Articular chondrocyte of knee joint (primary cell): ENCODE results near the gene LANCL3. TPM values are rescaled to one million over a fixed set of nuclear protein-coding genes. Genes with fewer than 3 reads are reported as not detected.

ENCODE experiments used
- total RNA-seq: library from RNA; depleted of rRNA; stranded (reverse); fragments of >200 nt; gene quantifications from 2 replicates; pipeline ENCODE4 v1.2.3, GENCODE V29; 2012

LANCL3 gene
- total RNA-seq = 0.78 and 1.3 TPM in 2 replicates

DNA sequence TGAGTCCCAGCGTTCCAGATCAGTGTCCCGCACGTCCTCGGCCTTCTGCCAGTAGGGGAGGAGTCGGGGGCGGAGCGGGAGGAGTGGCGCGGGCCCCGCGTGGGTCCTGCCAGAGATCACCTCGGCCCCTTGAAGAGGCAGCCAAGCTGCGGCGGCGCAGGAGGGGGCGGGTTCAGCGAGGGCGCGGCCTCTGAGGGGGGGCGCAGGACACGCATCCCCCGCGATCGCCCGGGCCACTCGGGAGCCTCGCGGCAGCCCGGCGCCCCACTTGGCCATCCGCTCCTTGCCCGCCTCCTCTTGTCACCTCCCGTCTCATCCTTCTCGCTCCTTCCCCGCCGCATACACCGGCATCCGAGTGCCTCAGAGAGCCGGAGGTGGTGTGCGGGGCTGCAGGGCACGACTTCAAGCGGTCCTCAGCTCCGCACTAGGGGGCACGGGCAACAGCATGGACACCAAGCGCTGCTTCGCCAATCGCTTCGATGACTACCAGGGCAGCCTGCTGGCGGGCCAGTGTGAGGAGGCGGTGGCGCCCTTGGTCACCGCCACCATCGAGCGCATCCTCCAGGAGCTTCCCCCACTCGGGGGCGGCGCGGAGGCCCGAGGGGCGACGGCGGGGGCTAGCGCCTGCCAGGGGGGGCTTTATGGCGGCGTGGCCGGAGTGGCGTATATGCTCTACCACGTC, at the start of gene LANCL3:
Gene LANCL3 (plus strand): TSS at position 236 of the 682 bp plus-strand sequence. CDS start 210 bp downstream, at position 446.

DNA sequence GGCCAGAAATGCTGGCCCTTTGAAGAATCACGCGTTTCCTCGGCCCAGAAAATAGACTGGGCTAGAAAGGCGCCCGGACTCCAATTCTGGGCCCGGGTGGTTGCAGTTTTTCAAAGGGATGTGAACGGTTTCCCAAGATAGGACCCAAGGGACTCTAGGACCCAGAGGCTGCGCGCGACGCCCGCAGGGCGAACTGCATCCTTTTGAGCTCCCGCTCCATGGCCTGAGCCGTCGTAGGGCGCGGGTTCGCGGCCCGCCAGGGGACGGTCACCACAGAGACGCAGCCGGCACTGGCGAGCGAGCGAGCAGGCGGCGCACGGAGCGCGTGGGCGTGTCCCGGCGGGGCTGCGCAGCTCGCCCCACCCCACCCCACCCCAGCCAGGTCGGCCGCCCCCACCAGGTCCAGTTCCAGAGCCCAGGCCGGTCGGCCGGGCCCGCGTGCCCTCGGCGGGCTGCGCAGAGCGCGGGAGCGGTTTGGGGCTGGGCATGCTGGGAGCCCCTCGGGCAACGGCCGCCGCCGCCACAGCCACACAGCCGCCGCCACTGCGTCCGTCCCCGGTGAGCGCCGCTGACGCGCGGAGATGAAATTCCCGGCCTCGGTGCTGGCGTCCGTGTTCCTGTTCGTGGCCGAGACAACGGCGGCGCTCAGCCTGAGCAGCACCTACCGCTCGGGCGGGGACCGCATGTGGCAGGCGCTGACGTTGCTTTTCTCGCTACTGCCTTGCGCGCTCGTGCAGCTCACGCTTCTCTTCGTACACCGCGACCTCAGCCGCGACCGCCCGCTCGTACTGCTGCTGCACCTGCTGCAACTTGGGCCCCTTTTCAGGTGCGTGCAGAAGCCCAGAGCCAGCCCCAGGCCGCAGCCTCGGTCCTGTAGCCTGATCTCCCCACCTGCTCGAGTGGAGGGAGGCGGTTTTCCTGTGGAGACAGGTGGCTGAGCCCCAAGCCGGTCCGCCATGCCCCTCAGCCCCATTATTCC, 114.2 kb downstream of the LANCL3 start, which contains the start of gene XK:
Gene XK (plus strand): TSS at position 411 of the 979 bp plus-strand sequence. CDS start 171 bp downstream, at position 582.

Other genes with a start within 250 kb of the LANCL3 start
- gene PRRG1, start 222.3 kb upstream of the LANCL3 start, total RNA-seq = 20.5 and 21.4 TPM in 2 replicates
- gene XK, start 114.1 kb downstream of the LANCL3 start, total RNA-seq = 0.13 and 0.22 TPM in 2 replicates
- gene CYBB, start 208.4 kb downstream of the LANCL3 start, total RNA-seq = not detected in 2 replicates